ENCODE measurements around the gene ATP6V1B1. TPM values are rescaled to one million over a fixed set of nuclear protein-coding genes. Genes with fewer than 3 reads are reported as not detected.

Gene ATP6V1B1
- total and polyA plus RNA-seq, 2 experiments from 2014 or later: not detected

- Mint-ChIP-seq H3K9me3 (no peaks in the 10 kb centered on the region), H3K27ac (no peak overlapping the region), H3K27me3 (ENCODE audit: insufficient read depth, low read depth, poor library complexity) (peaks cover 62% of the 10 kb centered on the region), H3K4me1 (peaks cover 38% of the 10 kb centered on the region), H3K4me3 (no peak overlapping the region), H3K36me3 (ENCODE audit: low read depth) (no peaks in the 10 kb centered on the region)
- Histone ChIP-seq H4K20me1 (replicated peaks; ENCODE audit: insufficient read depth) (no peaks in the 10 kb centered on the region), H3K4me2 (no peak overlapping the region), H3K4me3 (no peak overlapping the region), H3K27ac (ENCODE audit: low read depth) (no peak overlapping the region), H3F3A (replicated peaks; ENCODE audit: low read depth) (no peaks in the 10 kb centered on the region), H3K79me2 (replicated peaks; ENCODE audit: insufficient read depth) (no peaks in the 10 kb centered on the region), H3K27me3 (ENCODE audit: insufficient read depth) (peaks cover 72% of the 10 kb centered on the region), H3K9me2 (ENCODE audit: insufficient read depth) (no peaks in the 10 kb centered on the region), H3K36me3 (ENCODE audit: insufficient read depth) (no peaks in the 10 kb centered on the region), H2AFZ (no peak overlapping the region), H3K4me1 (ENCODE audit: insufficient read depth) (peaks cover 21% of the 10 kb centered on the region)
- ATAC-seq (no peak), DNase-seq (ENCODE audit: low spot score) (no peak)
- TF ChIP-seq JUNB (IDR thresholded peaks at IDR 0.05; ENCODE audit: unreplicated experiment) (no peak), NANOG (IDR thresholded peaks at IDR 0.05; ENCODE audit: borderline replicate concordance) (no peak), ZNF331 (CRISPR knock-in tag; IDR thresholded peaks at IDR 0.05; ENCODE audit: low read depth) (no peak), ZNF462 (CRISPR knock-in tag; IDR thresholded peaks at IDR 0.05) (no peak), EZH2 (IDR thresholded peaks at IDR 0.05; ENCODE audit: low read depth, unreplicated experiment) (no peak), ETS1 (IDR thresholded peaks at IDR 0.05) (no peak), REST (IDR thresholded peaks at IDR 0.05; ENCODE audit: unreplicated experiment) (no peak), CREB1 (CRISPR knock-in tag; IDR thresholded peaks at IDR 0.05; ENCODE audit: low read depth) (no peak), STAT1 (IDR thresholded peaks at IDR 0.05; ENCODE audit: unreplicated experiment) (no peak), EZH2phosphoT487 (IDR thresholded peaks at IDR 0.05; ENCODE audit: unreplicated experiment) (no peak), ZNF114 (CRISPR knock-in tag; IDR thresholded peaks at IDR 0.05) (no peak), POLR2AphosphoS5 (IDR thresholded peaks at IDR 0.05; ENCODE audit: low read depth) (no peak)
- TF ChIP-seq, protein P1, sequence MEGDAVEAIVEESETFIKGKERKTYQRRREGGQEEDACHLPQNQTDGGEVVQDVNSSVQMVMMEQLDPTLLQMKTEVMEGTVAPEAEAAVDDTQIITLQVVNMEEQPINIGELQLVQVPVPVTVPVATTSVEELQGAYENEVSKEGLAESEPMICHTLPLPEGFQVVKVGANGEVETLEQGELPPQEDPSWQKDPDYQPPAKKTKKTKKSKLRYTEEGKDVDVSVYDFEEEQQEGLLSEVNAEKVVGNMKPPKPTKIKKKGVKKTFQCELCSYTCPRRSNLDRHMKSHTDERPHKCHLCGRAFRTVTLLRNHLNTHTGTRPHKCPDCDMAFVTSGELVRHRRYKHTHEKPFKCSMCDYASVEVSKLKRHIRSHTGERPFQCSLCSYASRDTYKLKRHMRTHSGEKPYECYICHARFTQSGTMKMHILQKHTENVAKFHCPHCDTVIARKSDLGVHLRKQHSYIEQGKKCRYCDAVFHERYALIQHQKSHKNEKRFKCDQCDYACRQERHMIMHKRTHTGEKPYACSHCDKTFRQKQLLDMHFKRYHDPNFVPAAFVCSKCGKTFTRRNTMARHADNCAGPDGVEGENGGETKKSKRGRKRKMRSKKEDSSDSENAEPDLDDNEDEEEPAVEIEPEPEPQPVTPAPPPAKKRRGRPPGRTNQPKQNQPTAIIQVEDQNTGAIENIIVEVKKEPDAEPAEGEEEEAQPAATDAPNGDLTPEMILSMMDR (conservative IDR thresholded peaks at IDR 0.05; ENCODE audit: low read depth in 2 of 2): no peak
Measured at GRCh38 chr2:70941186-70941585, 5.5 kb downstream of the ATP6V1B1 start.
